Stromal cell of bone marrow (primary cell): Measurements from ENCODE around the gene CCNYL1.
A peak's percentile ranks its signal among the peaks of the same experiment; 100 is the strongest.
"Not testable (repeated sequence)": the region's sequence is repeated elsewhere in the genome, so short reads cannot be mapped to it uniquely, and the experiment has no call there.

Experiments
- DNase-seq: peaks from one replicate; pipeline ENCODE4 v3.0.0-alpha.2; 2012; ENCODE audit warnings: low read depth

Gene CCNYL1

DNA sequence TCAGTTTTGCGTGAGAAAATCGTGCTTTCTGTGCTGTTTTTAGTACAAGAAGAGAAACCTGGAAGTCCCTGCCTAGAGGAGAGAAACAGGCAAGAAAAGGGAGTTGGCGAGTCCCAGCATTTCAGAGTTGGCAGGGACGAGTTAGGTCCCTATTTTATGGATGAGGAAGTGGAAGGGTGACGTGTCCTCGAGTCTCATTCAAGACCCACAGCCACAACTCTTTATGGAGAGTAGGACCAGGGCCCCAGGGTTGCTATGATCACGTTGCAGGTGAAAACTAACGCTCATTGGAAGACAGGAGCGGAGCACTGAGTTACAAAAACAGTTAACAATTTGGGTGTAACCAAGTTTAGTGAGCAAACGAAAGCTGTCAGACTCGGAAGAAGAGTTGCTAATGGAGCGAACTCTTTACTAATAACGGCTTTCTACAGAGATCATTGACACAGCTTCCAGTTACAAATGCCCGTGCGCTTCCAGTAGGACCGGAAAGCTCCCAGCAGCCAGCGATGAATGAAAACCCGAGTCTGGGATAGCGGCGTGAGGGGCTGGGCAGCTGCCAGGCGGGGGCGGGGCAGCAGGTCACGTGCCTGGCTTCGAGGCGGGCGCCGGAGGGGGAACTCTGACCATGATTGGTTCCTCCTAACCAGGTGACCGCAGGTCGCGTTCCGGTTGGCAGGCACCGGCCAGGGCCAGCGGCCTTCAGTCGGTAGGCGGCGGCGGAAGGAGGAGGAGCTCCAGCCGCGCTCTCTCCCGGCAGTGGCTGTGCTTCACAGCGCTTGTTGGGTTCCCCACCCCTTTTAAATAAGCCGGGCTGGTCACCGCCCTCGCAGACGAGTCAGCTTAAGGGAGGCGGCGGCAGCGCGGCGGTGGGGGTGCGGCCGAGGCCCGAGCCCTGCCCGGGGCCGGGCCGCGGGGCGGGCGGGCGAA lies at the start of gene CCNYL1:
CCNYL1 (plus strand) TSS at position 827 of the 927 bp plus-strand sequence. CDS start 257 bp downstream, outside the sequence.
- peak; percentile 98 for DNase-seq

DNA sequence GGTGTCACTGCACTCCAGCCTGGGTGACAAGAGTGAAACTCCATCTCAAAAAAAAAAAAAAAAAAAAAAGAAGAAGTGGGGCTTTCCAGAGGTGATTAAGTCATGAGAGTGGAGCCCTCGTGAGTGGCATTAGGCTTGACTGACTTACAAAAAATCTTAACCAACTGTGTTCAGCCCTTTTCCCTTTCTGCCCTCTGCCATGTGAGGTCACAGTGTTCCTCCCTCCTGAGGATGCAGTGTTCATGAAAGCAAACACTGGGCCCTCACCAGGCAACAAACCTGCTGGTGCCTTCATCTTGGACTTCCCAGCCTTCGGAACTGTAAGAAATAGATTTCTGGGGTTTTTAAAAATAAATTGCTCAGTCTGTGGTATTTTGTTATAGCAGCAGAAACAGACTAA lies 49.2 kb upstream of the CCNYL1 start:
- DNase-seq, result no peak

DNA sequence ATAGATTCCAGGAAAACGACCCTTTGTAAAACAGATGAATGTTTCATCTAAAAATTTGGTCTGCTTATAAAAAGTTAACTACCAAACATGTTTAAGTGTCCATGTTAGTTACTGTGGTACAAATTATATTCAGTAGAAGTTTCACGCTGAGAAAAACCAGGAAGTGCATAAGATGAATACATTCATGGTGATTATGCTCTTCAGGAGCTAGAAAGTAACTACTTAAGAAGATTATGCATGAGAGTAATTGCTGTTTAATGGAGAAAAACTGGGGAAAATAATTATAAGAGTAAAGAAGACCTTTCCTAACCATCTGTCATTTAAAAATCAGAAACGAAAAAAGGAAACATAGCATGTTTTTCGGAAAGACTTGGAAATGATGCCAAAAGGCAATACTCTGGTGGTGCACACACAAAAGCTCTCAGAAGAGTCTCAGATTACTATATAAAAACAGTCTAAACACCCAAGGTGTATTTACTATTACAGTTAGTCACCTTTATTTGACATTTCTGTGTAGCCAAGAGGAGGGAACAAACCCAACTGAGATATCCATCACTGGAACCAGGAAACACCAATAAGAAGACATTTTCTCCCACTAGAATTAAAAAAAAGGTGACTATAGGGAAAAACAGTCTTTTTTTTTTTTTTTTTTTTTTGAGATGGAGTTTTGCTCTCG lies 47.4 kb upstream of the CCNYL1 start:
- no peak for DNase-seq

DNA sequence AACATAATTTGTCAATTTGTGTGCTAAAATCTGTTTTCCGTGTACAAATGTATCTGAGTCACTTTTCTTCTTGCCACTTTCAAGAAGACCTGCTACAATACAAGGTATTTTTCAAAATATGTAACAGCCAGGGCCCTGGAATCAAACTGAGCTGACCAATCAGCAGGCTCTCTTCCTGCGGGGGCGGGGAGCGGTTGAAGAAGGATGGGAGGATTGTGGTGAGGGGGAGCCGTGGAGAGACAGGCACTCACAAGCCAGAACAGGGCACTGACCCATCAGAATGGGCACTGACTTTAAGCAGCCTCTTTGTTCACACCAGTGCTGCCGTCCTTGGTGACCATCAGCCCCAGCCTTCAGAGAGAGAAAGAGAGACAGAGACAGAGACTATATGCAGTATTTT lies 40.6 kb upstream of the CCNYL1 start:
- DNase-seq, result no peak

DNA sequence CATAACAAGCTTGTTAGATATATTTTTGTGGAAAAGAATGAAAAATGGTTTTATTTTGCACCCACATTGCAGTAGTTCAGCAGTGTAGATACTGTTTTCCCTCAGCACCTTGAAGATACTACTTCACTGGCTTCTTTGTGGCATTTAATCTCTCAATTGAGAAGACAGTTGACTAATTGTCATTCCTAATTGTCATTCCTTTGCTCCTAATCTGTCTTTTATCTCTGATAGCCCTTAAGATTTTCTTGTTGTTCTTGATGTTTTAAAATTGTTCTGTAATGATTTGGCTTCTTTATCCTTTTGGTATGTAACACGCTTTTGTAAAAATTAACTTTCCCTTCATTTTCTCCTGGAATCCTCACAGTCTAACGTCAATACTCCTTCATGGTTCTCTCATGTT lies 38.0 kb upstream of the CCNYL1 start:
- no peak for DNase-seq

DNA sequence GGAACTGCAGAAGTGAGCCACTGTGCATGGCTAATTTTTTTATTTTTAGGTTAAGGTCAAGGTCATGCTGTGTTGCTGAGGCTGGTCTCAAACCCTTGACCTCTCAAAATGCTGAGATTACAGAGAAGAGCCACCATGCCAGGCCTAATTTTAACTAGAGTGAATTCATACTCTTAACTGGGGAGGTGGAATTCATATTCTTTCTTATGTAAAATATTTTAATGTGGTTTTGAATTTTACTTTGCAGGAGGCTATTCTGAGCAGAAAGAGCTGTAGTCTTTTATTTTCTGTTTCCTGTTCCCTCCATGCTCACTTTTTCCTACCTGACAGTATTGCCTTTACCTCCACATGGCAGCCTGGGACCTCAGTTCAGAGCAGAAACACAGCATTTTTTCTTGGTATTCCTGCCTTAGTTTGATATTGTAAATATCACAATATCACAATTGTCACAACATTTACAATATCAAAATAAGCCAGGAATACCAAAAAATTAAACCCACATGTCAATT lies 37.1 kb upstream of the CCNYL1 start:
- no peak for DNase-seq

DNA sequence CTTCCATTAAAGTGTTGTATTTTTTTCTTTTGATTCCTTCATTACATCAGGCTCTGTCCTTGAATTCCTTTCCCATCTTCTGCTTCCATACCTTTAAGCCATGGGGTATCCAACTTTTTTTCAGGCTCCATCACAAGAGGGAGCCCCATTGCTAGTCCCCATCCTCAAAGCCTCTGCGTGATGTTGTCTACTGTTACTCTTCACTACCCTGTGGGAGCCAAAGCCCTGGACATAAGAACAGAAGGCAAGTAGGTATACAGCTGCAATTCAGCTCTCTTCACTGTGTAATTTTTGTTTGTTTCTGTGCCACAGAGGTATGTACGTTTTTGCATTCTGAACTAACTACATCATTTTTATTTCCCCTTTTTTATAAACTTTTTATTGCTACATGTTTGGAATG lies 36.6 kb upstream of the CCNYL1 start:
- DNase-seq, result no peak

DNA sequence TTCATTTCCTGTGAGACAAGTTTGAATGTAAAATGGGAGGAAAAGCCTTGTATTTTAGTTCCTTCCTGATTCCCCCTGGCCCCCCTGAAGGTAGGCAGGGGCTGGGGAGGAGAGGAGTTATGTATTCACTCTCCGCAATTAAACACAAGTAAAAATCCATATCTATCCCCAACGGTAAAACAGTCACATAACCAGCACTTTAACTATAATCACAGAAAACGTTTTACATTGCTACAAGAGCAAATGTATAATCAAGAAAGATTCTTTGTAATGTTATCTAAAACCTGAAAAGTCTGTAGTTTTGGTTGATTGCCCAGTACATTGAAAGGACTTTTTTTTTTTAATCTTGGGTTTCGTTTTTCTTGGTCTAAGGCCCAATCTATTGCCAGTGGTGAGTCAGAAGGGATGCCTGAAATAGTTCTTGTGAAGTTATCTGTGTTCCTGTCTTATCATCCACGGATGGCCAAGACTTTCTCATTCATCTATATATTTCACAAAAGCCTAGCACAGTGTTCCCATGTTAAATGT lies 34.5 kb upstream of the CCNYL1 start:
- DNase-seq, result peak; percentile 30

DNA sequence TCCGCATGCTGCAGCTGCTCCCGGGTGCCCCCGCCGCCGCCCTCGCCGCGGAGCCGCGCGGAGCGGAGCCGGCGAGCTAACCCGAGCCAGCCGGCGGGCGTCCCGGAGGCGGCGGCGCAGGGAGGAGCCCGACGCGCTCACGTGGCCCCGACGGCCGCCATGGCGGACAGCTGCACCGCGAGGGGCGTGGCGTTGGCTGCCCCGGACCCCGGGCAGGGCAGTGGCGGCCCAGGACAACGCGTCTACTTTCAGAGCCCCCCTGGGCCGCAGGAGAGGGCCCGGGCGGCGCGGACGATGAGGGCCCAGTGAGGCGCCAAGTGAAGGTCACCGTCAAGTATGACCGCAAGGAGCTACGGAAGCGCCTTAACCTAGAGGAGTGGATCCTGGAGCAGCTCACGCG lies 30.0 kb upstream of the CCNYL1 start:
- DNase-seq, result no peak

DNA sequence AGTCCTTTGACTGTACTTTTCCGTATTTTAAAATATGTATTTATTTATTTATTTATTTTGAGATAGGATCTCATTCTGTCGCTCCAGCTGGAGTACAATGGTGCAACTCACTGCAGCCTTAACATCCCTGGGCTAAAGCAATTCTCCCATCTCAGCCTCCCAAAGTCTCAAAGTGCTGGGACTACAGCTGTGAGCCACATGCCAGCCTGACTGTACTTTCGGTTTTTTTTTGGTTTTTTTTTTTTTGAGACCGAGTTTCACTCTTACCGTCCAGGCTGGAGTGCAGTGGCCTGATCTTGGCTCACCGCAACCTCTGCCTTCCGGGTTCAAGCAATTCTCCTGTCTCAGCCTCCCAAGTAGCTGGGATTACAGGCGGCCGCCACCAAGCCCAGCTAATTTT lies 28.9 kb upstream of the CCNYL1 start:
- DNase-seq, result no peak

DNA sequence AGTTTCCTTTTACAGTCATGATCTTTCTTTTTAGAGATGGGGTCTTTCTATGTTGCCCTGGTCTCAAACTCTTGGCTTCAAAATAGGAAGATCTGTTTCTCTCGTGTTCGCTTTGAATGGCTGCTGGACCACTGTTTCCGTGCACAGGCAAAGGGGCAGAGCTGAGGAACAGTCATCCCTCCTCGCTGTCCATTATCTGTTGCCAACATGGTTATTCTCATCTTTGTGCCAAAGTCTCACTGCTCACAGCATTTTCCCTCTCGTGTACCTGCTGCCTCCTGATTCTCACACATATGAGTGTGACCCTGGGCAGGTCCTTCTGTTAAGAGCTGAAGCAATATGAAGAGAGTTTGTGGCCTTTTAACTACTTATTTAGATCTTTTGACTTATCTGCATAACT lies 28.0 kb upstream of the CCNYL1 start:
- no peak for DNase-seq

DNA sequence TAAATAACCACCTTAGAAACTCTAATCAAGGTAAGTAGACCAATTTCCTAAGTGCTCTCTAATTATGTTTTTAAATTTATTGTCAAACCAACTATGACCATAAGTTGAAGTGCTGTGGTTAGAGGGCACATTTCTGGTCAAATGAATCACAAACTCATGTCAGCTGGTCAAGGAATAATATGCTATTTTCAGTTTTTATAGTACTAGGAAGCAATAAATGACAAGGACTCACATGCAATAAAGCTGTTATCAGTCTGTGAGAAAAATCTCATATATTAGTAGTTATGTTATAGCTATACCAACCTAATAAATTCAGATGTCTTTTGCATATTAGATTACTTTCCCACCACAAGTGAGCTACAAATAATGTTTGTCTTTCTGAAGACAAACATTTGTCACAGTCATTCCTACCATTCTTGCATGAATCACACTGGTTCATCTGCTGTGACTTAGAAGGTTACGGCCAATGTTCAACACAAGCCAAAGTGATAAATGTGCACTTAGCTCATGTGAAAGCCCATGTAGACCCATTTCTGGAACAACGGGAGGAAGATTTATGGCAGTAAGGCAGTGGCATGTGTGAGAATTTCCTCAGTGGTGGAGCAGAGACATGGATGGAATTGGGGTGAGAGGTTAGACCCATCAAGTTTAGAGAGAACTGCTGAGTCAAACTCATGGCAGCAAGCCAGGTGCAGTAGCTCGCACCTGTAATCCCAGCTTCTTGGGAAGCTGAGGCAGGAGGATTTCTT lies 27.4 kb upstream of the CCNYL1 start:
- peak; percentile 53 for DNase-seq

DNA sequence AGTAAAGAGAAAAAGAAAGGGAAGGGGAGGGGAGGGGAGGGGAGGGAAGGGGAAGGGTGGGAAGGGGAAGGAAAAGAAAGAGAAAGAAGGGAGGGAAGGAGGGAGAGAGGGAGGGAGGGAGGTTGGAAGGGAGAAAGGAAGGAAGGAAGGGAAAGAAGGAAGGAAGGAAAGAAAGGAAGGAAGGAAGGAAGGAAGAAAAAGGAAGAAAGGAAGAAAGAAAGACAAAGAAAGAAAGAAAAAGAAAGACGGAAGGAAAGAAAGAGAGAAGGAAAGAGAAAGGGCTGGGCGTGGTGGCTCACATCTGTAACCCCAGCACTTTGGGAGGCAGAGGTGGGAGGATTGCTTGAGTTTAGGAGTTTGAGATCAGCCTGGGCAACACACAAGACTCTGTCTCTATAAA lies 24.6 kb upstream of the CCNYL1 start:
- no peak for DNase-seq

DNA sequence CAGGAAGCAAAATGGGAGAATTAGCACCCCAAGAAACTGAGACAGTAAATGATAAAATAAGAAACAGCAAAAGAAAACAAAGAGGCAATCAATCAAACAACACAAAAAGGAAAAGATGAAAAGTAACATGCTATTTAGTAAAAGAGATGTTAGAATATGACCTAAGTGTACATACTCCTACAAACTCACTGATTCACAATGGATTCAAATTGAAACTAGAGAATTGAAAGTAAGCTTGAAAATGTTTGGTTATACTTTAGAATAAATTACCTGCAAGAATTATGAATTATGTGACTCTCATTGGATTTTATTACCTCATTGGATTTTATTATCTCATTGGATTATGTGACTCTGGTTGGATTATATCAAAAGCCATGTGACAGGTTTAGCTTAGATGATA lies 22.8 kb upstream of the CCNYL1 start:
- DNase-seq, result no peak

DNA sequence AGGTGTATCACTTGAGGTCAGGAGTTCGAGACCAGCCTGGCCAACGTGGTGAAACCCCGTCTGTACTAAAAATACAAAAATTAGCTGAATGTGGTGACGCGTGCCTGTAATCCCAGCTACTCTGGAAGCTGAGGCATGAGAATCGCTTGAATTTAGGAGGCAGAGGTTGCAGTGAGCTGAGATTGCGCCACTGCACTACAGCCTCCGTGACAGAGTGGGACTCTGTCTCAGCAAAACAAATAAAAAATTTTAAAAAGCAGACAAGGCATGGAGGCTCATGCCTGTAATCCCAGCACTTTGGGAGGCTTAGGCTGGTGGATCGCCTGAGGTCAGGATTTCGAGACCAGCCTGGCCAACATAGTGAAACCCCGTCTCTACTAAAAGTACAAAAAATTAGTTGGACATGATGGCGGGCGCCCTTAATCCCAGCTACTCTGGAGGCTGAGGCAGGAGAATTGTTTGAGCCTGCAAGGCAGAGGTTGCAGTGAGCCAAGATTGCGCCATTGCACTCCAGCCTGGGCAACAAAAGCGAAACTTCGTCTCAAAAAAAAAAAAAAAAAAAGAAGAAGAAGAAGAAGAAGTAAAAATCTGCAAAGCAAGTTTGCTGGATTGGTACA lies 20.5 kb upstream of the CCNYL1 start:
- DNase-seq, result not testable (repeated sequence)

DNA sequence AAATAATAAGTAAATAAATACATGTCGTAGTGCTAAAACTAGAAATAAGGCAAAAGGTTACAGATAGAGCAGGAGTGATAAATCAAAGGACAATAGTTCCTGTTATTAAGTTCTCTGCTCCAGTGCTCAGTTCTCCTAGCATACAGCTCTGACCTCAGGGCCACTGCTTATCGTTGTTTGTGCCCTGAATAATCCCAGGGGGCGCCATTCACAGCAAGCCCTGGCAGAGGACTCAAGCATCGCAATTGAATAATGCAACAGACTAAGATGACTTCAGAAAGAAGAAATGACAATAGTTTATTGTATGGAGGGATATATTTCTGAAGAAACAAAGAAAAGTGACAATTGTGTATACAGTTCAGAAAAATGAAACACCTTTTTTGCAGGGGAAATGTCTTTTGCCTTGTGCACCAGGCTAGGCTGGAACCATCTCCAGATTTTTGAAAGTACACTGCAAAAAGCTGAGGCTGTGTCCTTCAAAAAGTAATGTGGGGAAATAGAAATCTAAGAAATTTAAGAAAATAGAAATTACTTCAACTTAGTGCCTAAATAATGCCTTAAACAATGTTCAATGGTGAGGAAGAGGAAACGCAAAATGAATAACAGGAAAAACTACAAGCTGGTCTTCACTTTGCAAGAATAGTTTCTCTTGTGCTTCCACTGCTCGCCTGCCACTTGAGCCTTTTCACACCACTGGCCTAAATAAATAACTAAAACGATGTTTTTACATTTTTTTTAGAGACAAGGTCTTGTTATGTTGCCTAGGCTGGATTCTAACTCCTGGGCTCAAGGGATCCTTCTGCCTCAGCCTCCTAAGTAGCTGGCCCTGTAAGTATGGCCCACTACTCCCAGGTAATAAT lies 19.0 kb upstream of the CCNYL1 start:
- DNase-seq, result no peak

DNA sequence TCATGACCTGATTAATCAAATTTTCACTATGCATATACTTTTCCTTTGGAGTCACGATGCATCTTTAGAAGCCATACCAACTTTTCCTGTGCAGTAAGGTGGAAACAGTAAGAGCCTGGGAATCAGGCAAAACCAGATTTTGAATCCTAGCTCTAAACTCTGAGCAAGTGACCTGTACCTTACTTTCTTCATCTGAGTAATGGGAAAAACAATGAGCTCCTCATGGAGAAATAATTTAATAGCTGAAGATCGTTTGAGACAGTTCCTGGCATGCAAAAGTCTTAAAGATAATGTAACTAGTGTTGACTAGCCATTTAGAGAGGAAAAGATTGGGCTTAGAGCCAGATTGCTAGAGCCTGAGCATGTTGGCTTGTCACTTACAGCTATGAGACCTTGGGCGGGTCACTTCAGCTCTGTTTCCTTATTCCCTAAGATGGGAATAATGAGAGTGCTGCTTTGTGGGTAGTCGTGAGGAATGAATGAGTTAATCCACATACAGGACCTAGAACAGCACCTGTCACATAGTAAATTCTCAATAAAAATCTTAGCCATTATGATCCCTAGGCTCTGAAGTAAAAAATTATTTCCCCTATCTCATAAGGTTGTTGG lies 17.7 kb upstream of the CCNYL1 start:
- no peak for DNase-seq

DNA sequence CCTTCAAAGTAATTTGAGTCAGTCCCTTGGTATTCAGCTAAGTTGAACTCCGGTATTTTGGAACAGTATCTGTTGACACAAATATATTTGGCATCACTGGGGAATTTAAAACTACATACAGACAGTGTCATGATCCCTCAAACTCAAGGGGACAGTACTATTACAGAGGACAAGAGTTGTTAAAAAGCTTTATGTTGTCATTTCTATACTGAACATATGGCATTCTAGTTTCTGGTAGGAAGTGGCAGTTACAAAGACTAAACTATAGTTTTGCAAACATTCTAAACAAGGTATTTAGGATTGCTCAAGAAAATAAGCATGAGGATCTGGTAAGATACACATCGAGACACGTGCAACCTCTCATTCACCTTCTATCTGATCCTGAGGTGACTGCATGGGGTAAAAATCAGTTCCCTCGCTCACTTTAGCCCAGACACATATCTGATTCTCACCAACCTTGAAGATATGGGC lies 16.6 kb upstream of the CCNYL1 start:
- no peak for DNase-seq

DNA sequence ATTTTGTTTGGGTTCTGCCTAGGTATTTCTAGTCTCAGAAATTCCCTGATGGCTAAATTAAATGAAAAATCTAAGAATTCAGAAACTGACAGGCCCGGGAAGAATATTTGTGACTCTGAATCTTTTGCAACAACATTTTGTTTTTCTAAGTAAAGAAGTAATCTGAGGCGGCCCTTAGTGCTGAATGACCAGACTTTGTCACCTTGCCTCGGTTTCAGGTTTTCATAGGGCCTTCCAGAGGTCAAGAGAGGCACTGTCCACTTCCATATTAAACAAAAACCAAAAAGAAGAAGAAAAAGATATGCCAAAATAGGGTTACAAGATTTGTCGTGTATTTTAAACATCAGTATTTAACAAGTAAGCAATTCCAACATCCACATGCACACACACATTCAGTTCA lies 16.1 kb upstream of the CCNYL1 start:
- no peak for DNase-seq

DNA sequence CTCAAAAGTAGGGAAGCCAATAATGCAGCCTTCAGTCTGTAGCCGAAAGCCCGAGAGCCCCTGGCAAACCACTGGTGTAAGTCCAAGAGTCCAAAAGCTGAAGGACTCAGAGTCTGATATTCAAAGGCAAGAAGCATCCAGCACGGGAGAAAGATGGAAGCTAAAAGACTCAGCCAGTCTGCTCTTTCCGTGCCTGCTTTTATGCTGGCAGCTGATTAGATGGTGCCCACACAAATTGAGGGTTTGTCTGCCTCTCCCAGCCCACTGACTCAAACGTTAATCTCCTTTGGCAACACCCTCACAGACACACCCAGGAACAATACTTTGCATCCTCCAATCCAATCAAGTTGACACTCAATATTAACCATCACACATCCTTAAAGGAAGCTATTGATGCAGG lies 14.5 kb upstream of the CCNYL1 start:
- DNase-seq, result not testable (repeated sequence)
